ENCODE measurements around the gene MPZL2. TPM values are rescaled to one million over a fixed set of nuclear protein-coding genes. Genes with fewer than 3 reads are reported as not detected.

MPZL2 gene
- total and polyA plus RNA-seq, 2 experiments from 2014 or later = 2.6 to 4.2 TPM

DNA sequence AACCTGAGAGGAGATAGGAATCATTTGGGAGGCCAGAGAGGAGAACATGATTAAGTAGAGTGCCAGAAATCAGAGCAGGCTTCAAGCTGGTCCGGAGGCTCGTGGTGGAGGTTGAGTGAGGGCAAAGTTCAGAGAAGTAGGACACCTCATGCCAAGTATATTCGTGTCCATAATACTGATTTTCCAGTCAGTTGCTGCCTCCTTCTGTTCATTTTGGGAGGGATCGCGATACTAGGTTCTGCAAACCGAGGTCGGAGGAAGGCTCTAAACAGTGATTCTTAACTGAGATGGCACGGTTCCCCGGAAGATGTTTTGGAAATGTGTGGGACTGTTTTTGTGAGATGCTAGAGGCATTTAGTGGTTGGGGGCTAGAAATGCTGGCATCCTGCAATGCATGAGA, 26.8 kb upstream of the MPZL2 start:
- Histone ChIP-seq H3K36me3 (ENCODE audit: insufficient read depth) (no peaks in the 10 kb centered on the region), H3K79me2 (replicated peaks; ENCODE audit: insufficient read depth) (no peaks in the 10 kb centered on the region), H4K20me1 (replicated peaks; ENCODE audit: insufficient read depth) (no peaks in the 10 kb centered on the region), H3K27me3 (ENCODE audit: insufficient read depth) (no peaks in the 10 kb centered on the region), H3K4me1 (ENCODE audit: insufficient read depth) (0 out of 2 replicates have a peak, but pooled peaks cover 3% of the 10 kb centered on the region), H3K9me2 (ENCODE audit: insufficient read depth) (no peaks in the 10 kb centered on the region), H3K4me2 (no peak overlapping the region), H2AFZ (no peak overlapping the region), H3K4me3 (no peak overlapping the region), H3K27ac (ENCODE audit: low read depth) (no peak overlapping the region), H3F3A (replicated peaks; ENCODE audit: low read depth) (no peaks in the 10 kb centered on the region)
- Mint-ChIP-seq H3K4me1 (peaks cover 7% of the 10 kb centered on the region), H3K9me3 (no peaks in the 10 kb centered on the region), H3K27ac (no peak overlapping the region), H3K27me3 (ENCODE audit: insufficient read depth, low read depth, poor library complexity) (no peaks in the 10 kb centered on the region), H3K4me3 (no peak overlapping the region), H3K36me3 (ENCODE audit: low read depth) (no peaks in the 10 kb centered on the region)
- TF ChIP-seq, protein P1, sequence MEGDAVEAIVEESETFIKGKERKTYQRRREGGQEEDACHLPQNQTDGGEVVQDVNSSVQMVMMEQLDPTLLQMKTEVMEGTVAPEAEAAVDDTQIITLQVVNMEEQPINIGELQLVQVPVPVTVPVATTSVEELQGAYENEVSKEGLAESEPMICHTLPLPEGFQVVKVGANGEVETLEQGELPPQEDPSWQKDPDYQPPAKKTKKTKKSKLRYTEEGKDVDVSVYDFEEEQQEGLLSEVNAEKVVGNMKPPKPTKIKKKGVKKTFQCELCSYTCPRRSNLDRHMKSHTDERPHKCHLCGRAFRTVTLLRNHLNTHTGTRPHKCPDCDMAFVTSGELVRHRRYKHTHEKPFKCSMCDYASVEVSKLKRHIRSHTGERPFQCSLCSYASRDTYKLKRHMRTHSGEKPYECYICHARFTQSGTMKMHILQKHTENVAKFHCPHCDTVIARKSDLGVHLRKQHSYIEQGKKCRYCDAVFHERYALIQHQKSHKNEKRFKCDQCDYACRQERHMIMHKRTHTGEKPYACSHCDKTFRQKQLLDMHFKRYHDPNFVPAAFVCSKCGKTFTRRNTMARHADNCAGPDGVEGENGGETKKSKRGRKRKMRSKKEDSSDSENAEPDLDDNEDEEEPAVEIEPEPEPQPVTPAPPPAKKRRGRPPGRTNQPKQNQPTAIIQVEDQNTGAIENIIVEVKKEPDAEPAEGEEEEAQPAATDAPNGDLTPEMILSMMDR (conservative IDR thresholded peaks at IDR 0.05; ENCODE audit: low read depth in 2 of 2) = peak; percentile 55 to 78
- no peak for TF ChIP-seq EZH2 (IDR thresholded peaks at IDR 0.05; ENCODE audit: low read depth, unreplicated experiment)
- no peak for TF ChIP-seq CREB1 (CRISPR knock-in tag; IDR thresholded peaks at IDR 0.05; ENCODE audit: low read depth)
- TF ChIP-seq ZNF114 (CRISPR knock-in tag; IDR thresholded peaks at IDR 0.05) = no peak
- TF ChIP-seq, protein P2, sequence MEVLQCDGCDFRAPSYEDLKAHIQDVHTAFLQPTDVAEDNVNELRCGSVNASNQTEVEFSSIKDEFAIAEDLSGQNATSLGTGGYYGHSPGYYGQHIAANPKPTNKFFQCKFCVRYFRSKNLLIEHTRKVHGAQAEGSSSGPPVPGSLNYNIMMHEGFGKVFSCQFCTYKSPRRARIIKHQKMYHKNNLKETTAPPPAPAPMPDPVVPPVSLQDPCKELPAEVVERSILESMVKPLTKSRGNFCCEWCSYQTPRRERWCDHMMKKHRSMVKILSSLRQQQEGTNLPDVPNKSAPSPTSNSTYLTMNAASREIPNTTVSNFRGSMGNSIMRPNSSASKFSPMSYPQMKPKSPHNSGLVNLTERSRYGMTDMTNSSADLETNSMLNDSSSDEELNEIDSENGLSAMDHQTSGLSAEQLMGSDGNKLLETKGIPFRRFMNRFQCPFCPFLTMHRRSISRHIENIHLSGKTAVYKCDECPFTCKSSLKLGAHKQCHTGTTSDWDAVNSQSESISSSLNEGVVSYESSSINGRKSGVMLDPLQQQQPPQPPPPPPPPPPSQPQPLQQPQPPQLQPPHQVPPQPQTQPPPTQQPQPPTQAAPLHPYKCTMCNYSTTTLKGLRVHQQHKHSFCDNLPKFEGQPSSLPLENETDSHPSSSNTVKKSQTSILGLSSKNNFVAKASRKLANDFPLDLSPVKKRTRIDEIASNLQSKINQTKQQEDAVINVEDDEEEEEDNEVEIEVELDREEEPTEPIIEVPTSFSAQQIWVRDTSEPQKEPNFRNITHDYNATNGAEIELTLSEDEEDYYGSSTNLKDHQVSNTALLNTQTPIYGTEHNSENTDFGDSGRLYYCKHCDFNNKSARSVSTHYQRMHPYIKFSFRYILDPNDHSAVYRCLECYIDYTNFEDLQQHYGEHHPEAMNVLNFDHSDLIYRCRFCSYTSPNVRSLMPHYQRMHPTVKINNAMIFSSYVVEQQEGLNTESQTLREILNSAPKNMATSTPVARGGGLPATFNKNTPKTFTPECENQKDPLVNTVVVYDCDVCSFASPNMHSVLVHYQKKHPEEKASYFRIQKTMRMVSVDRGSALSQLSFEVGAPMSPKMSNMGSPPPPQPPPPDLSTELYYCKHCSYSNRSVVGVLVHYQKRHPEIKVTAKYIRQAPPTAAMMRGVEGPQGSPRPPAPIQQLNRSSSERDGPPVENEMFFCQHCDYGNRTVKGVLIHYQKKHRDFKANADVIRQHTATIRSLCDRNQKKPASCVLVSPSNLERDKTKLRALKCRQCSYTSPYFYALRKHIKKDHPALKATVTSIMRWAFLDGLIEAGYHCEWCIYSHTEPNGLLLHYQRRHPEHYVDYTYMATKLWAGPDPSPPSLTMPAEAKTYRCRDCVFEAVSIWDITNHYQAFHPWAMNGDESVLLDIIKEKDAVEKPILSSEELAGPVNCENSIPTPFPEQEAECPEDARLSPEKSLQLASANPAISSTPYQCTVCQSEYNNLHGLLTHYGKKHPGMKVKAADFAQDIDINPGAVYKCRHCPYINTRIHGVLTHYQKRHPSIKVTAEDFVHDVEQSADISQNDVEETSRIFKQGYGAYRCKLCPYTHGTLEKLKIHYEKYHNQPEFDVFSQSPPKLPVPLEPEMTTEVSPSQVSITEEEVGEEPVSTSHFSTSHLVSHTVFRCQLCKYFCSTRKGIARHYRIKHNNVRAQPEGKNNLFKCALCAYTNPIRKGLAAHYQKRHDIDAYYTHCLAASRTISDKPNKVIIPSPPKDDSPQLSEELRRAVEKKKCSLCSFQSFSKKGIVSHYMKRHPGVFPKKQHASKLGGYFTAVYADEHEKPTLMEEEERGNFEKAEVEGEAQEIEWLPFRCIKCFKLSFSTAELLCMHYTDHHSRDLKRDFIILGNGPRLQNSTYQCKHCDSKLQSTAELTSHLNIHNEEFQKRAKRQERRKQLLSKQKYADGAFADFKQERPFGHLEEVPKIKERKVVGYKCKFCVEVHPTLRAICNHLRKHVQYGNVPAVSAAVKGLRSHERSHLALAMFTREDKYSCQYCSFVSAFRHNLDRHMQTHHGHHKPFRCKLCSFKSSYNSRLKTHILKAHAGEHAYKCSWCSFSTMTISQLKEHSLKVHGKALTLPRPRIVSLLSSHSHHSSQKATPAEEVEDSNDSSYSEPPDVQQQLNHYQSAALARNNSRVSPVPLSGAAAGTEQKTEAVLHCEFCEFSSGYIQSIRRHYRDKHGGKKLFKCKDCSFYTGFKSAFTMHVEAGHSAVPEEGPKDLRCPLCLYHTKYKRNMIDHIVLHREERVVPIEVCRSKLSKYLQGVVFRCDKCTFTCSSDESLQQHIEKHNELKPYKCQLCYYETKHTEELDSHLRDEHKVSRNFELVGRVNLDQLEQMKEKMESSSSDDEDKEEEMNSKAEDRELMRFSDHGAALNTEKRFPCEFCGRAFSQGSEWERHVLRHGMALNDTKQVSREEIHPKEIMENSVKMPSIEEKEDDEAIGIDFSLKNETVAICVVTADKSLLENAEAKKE (CRISPR knock-in tag; IDR thresholded peaks at IDR 0.05) = no peak
- ATAC-seq (peak; percentile 73), DNase-seq (ENCODE audit: low spot score) (peak; percentile 70)
